ENCODE data around the gene TNRC6A.

Gene TNRC6A

DNA sequence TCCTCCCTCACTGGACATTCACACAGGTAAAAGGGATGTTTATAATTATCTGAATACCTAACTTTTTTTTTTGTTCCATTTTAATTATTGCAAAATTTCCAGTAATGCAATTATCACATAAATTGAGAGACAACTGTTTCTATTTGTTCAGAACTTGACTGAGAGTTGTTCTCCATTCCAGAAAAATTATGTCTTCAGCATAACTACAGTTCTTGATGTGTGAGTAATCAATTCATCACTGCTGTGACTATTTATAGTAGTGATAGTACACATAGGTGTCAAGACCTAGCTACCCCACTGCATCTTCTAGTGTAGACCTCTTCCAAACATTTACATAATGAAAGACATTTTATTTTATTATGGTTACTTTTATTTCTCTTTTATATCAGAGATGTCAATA, 5.8 kb upstream of the TNRC6A start:
- TF ChIP-seq, protein P1, sequence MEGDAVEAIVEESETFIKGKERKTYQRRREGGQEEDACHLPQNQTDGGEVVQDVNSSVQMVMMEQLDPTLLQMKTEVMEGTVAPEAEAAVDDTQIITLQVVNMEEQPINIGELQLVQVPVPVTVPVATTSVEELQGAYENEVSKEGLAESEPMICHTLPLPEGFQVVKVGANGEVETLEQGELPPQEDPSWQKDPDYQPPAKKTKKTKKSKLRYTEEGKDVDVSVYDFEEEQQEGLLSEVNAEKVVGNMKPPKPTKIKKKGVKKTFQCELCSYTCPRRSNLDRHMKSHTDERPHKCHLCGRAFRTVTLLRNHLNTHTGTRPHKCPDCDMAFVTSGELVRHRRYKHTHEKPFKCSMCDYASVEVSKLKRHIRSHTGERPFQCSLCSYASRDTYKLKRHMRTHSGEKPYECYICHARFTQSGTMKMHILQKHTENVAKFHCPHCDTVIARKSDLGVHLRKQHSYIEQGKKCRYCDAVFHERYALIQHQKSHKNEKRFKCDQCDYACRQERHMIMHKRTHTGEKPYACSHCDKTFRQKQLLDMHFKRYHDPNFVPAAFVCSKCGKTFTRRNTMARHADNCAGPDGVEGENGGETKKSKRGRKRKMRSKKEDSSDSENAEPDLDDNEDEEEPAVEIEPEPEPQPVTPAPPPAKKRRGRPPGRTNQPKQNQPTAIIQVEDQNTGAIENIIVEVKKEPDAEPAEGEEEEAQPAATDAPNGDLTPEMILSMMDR (IDR thresholded peaks at IDR 0.05; ENCODE audit: low read depth, low read length): no peak
- no peak for DNase-seq (ENCODE audit: extremely low read depth, low read depth)

DNA sequence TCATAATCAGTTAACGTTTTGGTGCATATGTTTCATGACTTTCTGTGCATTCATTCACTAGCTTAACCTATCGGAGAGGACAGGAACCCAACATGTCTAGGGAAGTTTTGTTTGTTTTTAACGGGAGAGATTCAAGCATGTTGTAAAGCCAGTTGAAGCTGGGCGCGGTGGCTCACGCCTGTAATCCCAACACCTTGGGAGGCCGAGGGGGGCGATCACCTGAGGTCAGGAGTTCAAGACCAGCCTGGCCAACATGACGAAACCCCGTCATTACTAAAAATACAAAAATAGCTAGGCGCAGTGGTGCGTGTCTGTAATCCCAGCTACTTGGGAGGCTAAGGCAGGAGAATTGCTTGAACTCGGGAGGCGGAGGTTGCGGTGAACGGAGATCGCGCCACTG, 1.4 kb upstream of the TNRC6A start:
- DNase-seq (ENCODE audit: extremely low read depth, low read depth): no peak
- TF ChIP-seq, protein P1 (IDR thresholded peaks at IDR 0.05; ENCODE audit: low read depth, low read length): no peak

DNA sequence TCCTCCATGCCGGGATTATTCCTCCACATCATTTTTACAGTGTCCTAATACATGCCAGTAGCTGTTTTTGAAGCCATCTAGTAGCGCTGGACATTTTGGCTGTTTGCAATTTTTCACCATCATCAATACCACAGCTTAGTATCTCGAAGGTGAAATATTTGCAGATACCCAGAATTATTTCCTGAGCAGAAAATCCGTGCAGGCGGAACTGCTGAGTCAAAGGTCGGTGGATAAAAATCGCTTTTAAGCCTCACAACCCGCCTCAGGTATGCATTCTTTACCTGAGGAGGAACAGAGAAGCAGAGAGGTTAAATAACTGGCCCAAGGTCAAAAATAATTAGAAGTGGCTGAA, 584 bp upstream of the TNRC6A start:
- TF ChIP-seq, protein P1 (IDR thresholded peaks at IDR 0.05; ENCODE audit: low read depth, low read length): no peak
- no peak for DNase-seq (ENCODE audit: extremely low read depth, low read depth)

DNA sequence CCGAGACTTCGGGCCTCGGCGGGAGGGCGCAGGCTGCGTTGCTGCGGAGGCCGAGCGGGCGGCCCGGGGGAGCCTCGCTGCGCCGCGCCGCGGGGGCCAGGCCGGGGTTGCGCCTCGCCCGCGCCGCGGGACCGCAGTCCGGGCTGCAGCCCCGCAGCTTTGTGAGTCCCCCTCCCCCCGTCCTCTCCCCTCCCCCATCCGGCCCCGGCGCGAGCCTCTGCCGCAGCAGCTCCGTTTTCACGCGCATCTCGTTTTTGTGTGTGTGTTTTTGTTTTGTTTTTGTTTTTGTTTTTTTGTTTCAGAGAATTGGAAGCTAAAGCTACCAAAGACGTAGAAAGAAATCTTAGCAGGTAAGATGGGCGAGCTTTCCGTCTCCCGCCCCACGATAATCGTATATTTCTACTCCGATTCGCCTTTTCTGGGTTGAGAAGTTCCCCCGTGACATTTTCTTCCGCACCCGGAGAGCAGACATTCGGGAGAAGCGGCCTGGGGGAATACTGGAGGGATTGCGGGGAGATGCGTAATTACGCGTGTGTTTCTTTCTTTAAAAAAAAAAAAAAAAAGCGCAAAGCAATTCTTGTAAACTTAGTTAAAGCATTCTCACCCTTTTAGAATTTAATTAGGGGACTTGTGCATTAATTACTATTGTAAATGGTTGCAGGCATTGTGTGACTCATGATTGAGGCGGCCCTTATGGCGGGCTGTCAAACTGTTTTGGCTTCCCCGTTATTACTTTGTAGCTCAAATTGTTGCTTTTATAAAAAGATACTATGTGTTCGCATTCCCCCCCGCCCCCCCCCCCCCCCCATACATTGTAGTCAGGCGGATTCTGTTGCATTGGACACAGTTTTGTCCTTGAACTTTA, 732 bp downstream of the TNRC6A start:
- DNase-seq (ENCODE audit: extremely low read depth, low read depth): no peak
- TF ChIP-seq, protein P1 (IDR thresholded peaks at IDR 0.05; ENCODE audit: low read depth, low read length): no peak

- DNase-seq (ENCODE audit: extremely low read depth, low read depth): no peak
- TF ChIP-seq, protein P1 (IDR thresholded peaks at IDR 0.05; ENCODE audit: low read depth, low read length): no peak
Measured at GRCh38 chr16:24730914-24731313, 1.5 kb downstream of the TNRC6A start.

DNA sequence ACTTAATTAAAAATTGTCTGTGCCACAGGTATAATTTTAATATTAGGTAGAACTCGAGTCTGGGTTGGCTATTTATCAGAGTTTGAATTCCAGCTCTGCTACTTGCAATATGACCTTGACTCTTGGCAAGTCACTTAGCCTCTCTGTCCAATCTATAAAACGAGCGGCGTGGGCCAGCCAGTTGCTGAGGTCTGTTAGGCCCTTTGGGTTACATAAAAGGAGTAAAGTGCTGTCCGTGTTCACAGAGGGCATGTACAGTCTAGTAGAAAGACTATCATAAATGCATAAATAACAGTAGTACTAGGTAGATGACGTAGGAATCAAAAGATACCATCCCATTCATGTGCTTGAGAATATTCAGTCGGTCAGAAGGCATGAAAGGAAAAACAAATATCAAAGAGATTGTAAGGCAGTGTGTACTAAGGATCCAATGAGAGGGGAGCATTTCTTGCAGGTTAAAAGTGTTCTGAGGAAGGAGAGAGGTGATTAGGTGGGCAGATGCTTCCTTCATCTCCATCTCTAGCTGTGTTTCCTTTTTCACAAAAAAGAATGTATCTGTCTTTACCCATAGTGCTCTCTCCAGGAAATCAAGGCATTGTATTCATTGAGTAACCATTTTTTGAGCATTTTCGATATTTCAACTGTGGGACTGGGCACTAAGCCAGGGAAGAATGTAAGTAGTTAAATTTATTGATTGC, 2.4 kb downstream of the TNRC6A start:
- TF ChIP-seq, protein P1 (IDR thresholded peaks at IDR 0.05; ENCODE audit: low read depth, low read length): no peak
- DNase-seq (ENCODE audit: extremely low read depth, low read depth): no peak

GRCh38 chr16:24734382-24734781, 4.9 kb downstream of the TNRC6A start:
- peak; percentile 19 for DNase-seq (ENCODE audit: extremely low read depth, low read depth)
- TF ChIP-seq, protein P1 (IDR thresholded peaks at IDR 0.05; ENCODE audit: low read depth, low read length): no peak
